HG02798 (cell line): ENCODE measurements around the gene CDK9.
"Not testable (repeated sequence)": the region's sequence is repeated elsewhere in the genome, so short reads cannot be mapped to it uniquely, and the experiment has no call there.

ENCODE experiments used
- ATAC-seq: cut with Tn5 transposase; IDR thresholded peaks from one replicate; pipeline ENCODE4 v1.9.1; 2021; ENCODE audit warnings: mild to moderate bottlenecking; ENCODE audit not compliant: unreplicated experiment, poor library complexity

The CDK9 gene

DNA sequence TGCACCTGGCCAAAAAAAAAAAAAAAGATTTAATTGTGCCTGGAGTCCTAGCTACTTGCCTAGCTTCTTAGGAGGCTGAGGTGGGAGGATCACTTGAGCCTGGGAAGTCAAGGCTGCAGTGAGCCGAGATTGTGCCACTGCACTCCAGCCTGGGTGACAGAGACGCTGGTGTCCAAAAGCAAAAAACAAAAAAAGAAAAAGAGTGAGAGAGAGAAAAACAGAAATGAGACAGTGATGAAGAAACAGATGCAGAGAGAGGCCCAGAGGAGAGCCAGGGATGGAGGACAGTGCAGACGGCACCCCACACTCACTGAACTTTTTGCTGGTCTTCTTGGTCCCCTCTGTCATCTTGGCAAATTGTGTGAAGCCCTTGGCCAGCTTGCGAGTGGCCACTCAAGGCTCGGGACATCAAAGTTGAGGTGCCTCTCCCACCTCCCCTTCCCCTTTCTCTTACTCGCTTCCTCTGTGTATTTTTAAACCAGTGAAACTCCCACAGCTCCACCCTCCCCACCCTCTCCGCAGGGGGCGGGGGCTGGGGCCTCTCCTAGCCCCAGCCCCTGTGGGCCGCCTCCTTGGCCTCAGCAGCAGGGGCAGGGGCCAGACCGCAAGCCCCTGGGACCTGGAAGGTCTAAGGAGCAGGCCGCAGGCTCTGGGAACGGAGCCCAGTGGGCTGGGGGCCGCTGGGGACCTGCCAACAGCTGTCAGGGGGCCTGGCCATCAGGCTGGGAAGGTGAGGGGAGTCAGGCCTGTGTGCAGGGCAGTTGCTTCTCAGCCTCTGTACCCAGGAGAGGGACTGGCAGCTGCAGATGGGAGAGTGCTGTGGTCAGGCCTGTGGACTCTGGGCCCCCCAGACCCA lies 7.3 kb upstream of the CDK9 start, which contains the start of gene SH2D3C:
SH2D3C (minus strand) TSS at position 387 of the 856 bp plus-strand sequence; CDS start at position 348, 39 bp downstream.
- ATAC-seq, result peak; percentile 38

- ATAC-seq, result peak; percentile 65
Measured at GRCh38 chr9:127779136-127779981, 6.5 kb upstream of the CDK9 start.

DNA sequence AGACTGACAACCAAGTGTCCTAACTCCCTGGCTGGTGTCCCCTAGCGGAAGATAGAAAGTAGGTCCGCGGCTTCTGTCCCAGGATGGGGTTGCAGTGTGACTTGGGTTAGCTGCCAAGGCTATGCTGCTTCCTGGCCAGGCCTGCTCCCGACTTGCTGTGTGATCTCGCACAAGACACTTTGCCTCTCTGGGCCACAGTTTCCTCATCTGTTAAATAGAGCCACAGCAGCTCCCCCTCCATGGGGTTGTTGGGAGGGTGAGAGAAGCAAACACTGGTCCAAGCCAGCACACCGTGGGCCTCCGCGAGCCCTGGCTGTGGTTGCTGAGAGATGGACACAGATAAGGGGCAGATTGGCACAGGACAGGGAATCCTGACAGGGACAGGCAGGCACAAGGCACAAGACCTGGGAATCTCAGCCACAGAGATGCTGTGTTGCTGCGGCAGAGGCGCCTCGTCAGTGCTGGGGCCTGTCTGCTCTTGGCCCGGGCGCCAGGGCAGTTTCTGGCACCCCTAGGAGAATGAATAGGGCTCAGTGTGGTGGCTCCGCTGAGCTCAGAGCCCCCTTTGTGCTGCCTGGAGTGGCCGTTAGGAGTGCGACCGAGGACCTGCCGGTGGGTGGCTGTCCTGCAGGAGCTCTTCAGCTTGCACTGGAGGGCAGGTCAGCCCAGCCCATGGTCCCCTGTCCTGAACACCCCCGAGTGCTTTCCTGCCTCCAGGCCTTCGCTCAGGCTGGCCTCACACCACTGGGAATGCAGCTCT lies 5.5 kb upstream of the CDK9 start:
- no peak for ATAC-seq

GRCh38 chr9:127780909-127781308 lies 4.9 kb upstream of the CDK9 start:
- ATAC-seq, result not testable (repeated sequence)

DNA sequence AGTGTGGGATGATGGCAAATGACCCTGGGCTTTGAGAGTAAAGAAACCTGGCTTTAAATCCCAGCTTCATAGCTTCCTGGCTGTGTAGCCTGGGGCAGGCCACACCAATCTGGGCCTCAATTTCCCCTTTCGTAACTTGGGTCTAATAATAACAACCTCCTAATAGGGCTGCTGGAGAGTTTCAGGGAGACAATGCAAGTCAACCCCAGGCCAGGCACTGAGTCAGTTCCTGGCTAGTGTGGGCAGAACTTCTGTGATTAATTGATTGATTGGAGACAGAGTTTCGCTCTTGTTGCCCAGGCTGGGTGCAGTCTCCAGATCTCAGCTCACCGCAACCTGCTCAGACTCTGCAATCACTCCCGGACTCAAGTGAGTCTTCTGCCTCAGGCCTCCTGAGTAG lies 4.0 kb upstream of the CDK9 start:
- no peak for ATAC-seq

DNA sequence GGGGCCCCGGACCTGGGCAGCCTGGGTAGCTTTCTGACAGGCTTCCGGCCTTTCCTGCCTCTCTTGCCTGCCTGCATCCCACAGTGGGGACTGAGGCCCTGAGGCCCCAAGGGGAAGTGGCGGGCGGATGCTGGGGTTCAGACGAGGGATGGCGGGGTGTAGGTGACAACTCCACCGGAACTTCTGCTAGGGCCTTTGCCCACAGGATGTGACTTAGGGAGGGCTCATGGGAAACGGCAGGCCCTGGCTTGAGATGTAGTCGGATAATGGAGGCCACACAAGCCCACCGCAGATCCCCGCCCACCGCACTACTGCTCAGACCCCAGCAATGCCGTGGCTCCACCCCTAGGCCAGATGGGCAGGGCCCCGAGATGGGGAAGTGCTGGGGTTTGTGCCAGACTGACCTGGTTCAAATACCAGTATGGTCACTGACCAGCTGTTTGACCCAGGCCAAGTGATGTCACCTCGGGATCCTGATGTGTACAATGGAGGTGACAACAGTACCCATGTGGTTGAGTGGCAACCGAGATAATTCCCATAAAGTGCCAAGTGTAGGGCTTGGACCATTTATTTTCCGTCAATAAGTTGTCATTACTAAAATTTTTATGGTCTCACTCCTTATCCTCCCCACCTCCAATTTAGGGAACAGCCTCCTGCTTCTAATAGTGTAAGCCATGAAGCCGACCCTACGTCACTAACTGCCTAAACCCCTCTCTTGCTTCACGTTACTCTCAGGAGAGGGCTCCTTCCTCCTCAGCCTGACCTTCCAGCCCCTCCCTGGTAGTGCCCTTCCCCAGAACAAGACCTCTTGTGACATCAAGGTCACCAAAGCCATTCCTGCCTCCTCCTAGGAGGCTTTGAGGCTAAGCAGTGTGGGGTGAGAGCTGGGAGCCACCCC lies 2.5 kb upstream of the CDK9 start:
- ATAC-seq, result no peak

DNA sequence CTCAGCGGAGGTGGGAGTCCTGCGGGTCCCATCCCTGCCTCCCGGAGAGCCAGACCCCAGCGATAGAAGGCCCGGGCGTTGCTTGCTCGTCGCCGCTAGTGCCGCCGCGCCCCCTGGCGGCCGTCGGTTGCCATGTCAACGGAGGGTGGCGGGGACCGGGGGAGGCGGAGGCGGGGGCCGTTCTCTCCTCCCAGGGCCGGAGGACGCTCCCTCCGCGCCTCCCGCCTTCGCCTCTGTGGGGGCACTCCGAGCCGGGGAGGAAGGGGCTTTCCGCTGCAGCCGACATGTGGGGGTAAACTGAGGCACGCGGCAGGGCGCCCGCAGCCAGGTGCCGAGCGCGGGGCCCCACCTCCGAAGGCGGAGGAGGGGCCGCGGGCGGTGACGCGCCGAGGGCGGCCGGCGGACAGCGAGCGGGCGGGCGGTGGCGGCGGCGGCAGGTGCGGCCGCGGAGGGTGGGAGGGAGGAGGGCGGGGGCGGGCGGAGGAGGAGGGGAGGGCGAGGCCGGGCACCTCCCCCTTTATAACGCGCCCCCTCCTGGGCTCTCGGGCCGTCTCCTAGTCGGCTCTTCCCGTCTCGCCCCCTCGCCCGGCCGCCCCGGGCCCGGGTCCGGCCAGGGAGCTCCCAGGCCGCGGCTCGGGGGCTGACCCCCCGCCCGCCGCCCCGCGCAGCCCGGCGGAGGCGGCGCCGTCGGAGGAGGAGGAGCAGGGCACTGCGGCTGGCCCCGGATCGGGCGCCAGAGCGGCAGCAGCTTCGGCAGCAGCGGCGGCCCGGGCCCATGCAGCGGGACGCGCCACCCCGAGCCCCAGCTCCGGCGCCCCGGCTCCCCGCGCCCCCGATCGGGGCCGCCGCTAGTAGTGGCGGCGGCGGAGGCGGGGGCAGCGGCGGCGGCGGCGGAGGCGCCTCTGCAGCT lies 556 bp upstream of the CDK9 start:
- peak; percentile 58 for ATAC-seq

GRCh38 chr9:127786773-127787104 lies 905 bp downstream of the CDK9 start:
- ATAC-seq, result no peak

DNA sequence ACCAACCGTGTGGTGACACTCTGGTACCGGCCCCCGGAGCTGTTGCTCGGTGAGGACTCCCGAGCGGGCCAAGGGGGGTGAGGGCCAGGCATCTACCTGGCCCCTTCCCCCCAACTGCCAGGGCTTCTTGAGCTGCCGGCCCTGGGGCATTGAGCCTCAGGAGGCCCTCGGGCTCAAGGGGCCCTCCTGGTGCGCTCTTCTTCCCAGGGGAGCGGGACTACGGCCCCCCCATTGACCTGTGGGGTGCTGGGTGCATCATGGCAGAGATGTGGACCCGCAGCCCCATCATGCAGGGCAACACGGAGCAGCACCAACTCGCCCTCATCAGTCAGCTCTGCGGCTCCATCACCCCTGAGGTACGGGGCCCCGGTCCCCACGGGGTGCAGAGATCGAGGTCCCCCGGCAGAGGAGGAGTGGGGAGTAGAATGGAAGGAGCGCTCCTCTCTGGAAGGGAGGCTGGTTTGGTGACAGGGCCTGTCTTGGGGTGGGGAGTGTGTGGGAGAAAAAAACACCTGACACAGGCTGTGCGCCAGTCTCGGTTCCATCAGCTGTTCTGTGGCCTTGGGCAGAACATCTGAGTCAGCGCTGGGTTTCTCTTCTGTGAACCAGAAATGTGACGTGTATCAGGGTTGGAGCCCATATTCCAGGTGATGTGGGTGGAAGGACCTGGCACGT lies 2.6 kb downstream of the CDK9 start:
- no peak for ATAC-seq

GRCh38 chr9:127789179-127789578 lies 3.3 kb downstream of the CDK9 start:
- no peak for ATAC-seq

DNA sequence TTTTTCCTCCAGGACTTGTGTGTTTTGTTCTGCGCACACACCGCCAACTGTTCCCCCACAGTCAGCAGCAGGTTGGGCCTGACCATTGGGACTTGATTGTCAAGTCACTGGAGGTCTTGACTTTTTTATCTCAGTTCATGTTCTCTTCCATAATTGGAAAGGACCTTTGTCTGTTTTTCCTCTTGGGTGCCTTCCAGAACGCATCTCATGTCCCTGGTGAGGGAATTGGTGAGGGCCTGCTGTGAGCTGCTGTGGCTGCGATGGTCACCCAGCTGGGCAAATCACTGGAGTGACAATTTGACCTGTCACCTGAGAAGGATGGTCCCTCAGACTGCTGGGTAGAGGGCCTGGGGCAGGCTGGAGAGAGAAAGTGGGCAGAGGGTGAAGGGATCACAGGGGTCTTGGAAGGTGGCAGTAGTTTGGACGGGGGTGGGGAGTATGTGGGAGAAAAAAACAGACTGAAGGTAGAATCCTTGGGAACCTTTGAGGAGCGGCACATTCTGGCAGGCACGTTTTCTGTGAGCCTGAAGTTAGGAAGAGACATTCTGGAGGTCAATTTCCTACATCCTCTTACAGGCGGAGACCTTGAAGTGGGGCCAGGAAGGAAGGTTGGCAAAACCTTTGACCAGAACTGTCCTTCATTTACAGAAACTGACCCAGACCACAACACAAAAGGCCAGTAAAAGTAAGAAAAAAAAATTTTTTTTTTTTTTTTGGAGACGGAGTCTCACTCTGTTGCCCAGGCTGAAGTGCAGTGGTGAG lies 4.4 kb downstream of the CDK9 start:
- ATAC-seq, result no peak

DNA sequence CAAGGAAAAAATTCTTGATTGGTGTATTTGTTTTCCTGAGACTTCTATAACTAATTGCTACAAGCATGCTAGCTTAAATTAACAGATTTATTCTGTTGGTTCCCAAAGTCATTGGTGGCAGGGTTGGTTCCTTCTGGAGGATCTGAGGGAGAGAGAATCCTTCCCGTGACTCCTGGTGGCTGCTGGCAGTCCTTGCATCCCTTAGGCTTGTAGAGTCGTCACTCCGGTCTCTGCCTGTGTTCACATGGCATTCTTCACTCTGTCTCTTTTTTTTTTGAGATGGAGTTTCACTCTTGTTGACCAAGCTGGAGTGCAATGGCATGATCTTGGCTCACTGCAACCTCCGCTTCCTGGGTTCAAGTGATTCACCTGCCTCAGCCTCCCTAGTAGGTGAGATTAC lies 5.3 kb downstream of the CDK9 start:
- ATAC-seq, result no peak

- ATAC-seq, result no peak
Measured at GRCh38 chr9:127792417-127793031, 6.7 kb downstream of the CDK9 start.

- ATAC-seq, result no peak
Measured at GRCh38 chr9:127793093-127793708, 7.4 kb downstream of the CDK9 start.

DNA sequence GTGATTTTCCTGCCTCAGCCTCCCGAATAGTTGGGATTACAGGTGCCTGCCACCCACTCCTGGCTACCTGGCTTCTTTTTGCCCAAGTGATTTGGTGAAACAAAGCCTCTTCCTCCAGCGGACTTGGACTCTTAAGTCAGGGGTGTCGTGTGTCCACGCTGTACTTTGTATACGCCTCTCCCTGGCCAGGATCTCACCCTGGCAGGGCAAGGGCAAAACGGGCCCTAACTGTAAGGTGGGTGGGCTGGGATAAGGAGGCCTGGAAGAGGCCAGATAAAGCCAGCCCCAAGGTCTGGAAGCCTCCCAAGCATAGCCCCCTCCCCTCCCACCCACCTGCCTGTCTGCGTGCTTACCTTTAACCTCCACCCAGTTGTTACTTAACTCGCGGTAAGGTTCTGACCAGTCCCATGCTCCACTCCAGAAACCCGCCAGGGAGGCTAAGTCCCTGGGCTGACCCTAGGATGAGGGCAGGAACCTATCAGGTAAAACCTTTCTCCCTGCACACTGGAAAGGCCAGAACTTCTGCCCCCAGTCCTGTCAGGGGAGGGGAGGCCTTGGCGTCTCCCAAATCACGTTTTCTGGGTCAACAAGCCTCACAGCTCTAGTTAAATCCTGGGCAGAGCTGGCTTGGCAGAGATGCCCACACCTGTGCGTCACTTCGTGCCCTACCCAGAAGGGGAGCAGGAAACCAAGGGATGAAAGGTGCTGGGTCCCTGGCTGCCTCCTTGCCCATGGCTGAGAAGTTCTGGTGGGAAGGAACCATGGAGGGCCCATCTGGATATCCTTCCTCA lies 8.4 kb downstream of the CDK9 start:
- ATAC-seq, result no peak
